ENCODE data around the gene SPTBN5.

- TF ChIP-seq, protein P1, sequence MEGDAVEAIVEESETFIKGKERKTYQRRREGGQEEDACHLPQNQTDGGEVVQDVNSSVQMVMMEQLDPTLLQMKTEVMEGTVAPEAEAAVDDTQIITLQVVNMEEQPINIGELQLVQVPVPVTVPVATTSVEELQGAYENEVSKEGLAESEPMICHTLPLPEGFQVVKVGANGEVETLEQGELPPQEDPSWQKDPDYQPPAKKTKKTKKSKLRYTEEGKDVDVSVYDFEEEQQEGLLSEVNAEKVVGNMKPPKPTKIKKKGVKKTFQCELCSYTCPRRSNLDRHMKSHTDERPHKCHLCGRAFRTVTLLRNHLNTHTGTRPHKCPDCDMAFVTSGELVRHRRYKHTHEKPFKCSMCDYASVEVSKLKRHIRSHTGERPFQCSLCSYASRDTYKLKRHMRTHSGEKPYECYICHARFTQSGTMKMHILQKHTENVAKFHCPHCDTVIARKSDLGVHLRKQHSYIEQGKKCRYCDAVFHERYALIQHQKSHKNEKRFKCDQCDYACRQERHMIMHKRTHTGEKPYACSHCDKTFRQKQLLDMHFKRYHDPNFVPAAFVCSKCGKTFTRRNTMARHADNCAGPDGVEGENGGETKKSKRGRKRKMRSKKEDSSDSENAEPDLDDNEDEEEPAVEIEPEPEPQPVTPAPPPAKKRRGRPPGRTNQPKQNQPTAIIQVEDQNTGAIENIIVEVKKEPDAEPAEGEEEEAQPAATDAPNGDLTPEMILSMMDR (IDR thresholded peaks at IDR 0.05): no peak
- no peak for TF ChIP-seq POLR2A (IDR thresholded peaks at IDR 0.05)
These were observed 1.9 kb downstream of the SPTBN5 start for GRCh38 chr15:41891946-41892345.
